HepG2 (cell line): ENCODE data around the gene ZNF213. TPM values are rescaled to one million over a fixed set of nuclear protein-coding genes. Genes with fewer than 3 reads are reported as not detected.

Experiments used
- CCDC6 ChIP-seq: sonication (generic); formaldehyde crosslinking; IDR thresholded peaks from 2 replicates; pipeline ENCODE4 v1.8.1; 2022; ENCODE audit warnings: mild to moderate bottlenecking, missing genetic modification reagents, moderate library complexity
- FOSL2 ChIP-seq: sonication (generic); formaldehyde crosslinking; IDR thresholded peaks from 2 replicates; pipeline ENCODE4 v1.4.0; 2020; ENCODE audit warnings: missing genetic modification reagents
- HNRNPUL1 ChIP-seq: fragments of 200-400 bp; formaldehyde crosslinking; IDR thresholded peaks from 2 replicates; pipeline ENCODE4 v1.6.1; 2017; ENCODE audit warnings: low read depth, mild to moderate bottlenecking, low read length, moderate library complexity
- KMT2B ChIP-seq: IDR thresholded peaks from 2 replicates; pipeline ENCODE4 v1.6.1; 2016; ENCODE audit warnings: missing genetic modification reagents, missing compliant biosample characterization
- MAZ ChIP-seq, 2 experiments: sonication (generic) in 1 of 2; formaldehyde crosslinking in 1 of 2; IDR thresholded peaks; 2 replicates each; pipeline versions ENCODE4 v1.5.0 to v1.6.1; 2012 to 2020; ENCODE audit warnings: low read depth in 2 of 2, mild to moderate bottlenecking in 2 of 2, borderline replicate concordance in 1 of 2, improper control_type of control experiment in 1 of 2, low read length in 1 of 2, missing genetic modification reagents in 1 of 2, moderate library complexity in 1 of 2
- MIXL1 ChIP-seq: IDR thresholded peaks from 2 replicates; pipeline ENCODE4 v1.6.1; 2016
- MTA3 ChIP-seq: sonication (generic); formaldehyde crosslinking; IDR thresholded peaks from 2 replicates; pipeline ENCODE4 v1.4.0; 2020; ENCODE audit warnings: missing genetic modification reagents
- POLR2G ChIP-seq: fragments of 200-400 bp; formaldehyde crosslinking; IDR thresholded peaks from 2 replicates; pipeline ENCODE4 v1.6.1; 2018; ENCODE audit warnings: mild to moderate bottlenecking, low read depth, low read length, moderate library complexity
- RBM39 ChIP-seq: fragments of 200-400 bp; formaldehyde crosslinking; IDR thresholded peaks from one replicate; pipeline ENCODE4 v1.6.1; 2018; ENCODE audit warnings: antibody characterized with exemption, mild to moderate bottlenecking, low read depth, low read length; ENCODE audit not compliant: poor library complexity, severe bottlenecking
- RXRB ChIP-seq: IDR thresholded peaks from 2 replicates; pipeline ENCODE4 v1.6.1; 2016; ENCODE audit warnings: borderline replicate concordance, missing genetic modification reagents, missing compliant biosample characterization
- TAF1 ChIP-seq: sonication (generic); formaldehyde crosslinking; IDR thresholded peaks from 2 replicates; pipeline ENCODE4 v1.4.0; 2020; ENCODE audit warnings: missing genetic modification reagents
- ZFP36L2 ChIP-seq: sonication (generic); formaldehyde crosslinking; IDR thresholded peaks from 2 replicates; pipeline ENCODE4 v1.4.0; 2020; ENCODE audit warnings: missing genetic modification reagents
- ZNF510 ChIP-seq: sonication (generic); formaldehyde crosslinking; IDR thresholded peaks from 2 replicates; pipeline ENCODE4 v1.4.0; 2020; ENCODE audit warnings: low read depth, mild to moderate bottlenecking, missing genetic modification reagents
- ZNF772 ChIP-seq: sonication (generic); formaldehyde crosslinking; IDR thresholded peaks from 2 replicates; pipeline ENCODE4 v1.5.0; 2020; ENCODE audit warnings: mild to moderate bottlenecking, missing genetic modification reagents
- polyA plus RNA-seq, 8 experiments: library from polyadenylated mRNA; depleted of rRNA in 3 of 8; stranded (reverse) in 7 of 8; unstranded in 1 of 8; fragments of >200 nt; fragmentation: Illumina TruSeq in 4 of 8; extraction: Trizol in 4 of 8; gene quantifications; 2 replicates each; pipeline versions ENCODE4 v1.2.1 to v1.2.3, GENCODE V29; 2011 to 2016; ENCODE audit warnings: low read depth in 4 of 8, missing spikeins in 1 of 8, mixed read lengths in 1 of 8; ENCODE audit not compliant: insufficient read depth in 1 of 8
- total RNA-seq, 5 experiments: library from RNA; depleted of rRNA; stranded (reverse); fragments of >200 nt; fragmentation: Illumina TruSeq; extraction: Trizol; gene quantifications; 2 replicates each; pipeline ENCODE4 v1.2.3, GENCODE V29; 2016; ENCODE audit warnings: low read depth in 1 of 5
- TF ChIP-seq, protein P1 (sequence below): sonication (generic); formaldehyde crosslinking; IDR thresholded peaks from 2 replicates; pipeline ENCODE4 v1.4.0; 2020; ENCODE audit warnings: missing genetic modification reagents, borderline replicate concordance
- TF ChIP-seq, protein P2 (sequence below): sonication (generic); formaldehyde crosslinking; IDR thresholded peaks from 2 replicates; pipeline ENCODE4 v1.8.0; 2022; ENCODE audit warnings: missing genetic modification reagents, low read depth, mild to moderate bottlenecking, borderline replicate concordance
- TF ChIP-seq, protein P3 (sequence below): sonication (generic); formaldehyde crosslinking; IDR thresholded peaks from 2 replicates; pipeline ENCODE4 v1.4.0; 2020; ENCODE audit warnings: missing genetic modification reagents
- TF ChIP-seq, protein P4 (sequence below): sonication (generic); formaldehyde crosslinking; IDR thresholded peaks from 2 replicates; pipeline ENCODE4 v1.4.0; 2020; ENCODE audit warnings: missing genetic modification reagents
- TF ChIP-seq, protein P5 (sequence below): sonication (generic); formaldehyde crosslinking; IDR thresholded peaks from 2 replicates; pipeline ENCODE4 v1.4.0; 2020; ENCODE audit warnings: low read depth, mild to moderate bottlenecking, missing genetic modification reagents

ZNF213 gene
- total and polyA plus RNA-seq, 2 of the 13 experiments (the other 11 are each of a cell fraction or from before 2014, with no cell fraction given), result 0.59 to 0.97 TPM

DNA sequence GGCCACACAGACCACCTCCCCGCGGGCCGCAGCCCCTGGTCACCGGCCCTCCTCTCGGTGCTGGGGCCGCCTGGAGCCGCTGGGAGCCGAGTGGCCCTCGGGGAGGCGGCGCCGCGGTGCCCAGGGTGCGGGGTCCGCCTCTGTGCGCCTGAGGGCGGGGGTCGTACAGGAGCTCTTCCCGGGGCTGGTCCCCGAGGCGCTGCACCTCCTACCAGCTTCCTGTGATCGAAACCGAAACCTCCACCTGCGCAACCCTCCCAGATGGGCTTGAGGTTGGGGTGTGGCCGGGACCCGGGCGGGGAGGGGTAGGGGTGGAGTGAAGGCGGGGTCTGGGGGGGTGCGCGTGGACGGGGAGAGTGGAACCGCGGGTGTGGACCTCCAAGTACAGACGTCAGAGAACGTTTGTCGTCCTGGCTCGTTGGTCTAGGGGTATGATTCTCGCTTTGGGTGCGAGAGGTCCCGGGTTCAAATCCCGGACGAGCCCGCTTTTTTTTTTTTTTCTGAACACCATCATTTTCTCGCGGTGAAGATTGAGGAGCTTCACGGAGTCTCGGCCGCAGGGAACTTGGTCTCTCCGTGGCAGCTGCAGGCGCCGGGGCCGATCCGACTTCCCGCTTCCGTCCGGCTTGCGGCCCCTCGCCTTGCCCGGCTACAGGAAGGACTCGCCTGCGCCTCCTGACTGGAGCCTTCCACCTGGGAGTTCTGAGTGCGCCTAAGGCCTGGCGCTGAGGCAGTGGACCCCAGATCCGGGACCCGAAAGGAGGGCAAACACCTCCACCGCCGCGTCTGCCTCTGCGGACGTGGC lies 23.9 kb downstream of the ZNF213 start (continued):
- TF ChIP-seq, protein P1, sequence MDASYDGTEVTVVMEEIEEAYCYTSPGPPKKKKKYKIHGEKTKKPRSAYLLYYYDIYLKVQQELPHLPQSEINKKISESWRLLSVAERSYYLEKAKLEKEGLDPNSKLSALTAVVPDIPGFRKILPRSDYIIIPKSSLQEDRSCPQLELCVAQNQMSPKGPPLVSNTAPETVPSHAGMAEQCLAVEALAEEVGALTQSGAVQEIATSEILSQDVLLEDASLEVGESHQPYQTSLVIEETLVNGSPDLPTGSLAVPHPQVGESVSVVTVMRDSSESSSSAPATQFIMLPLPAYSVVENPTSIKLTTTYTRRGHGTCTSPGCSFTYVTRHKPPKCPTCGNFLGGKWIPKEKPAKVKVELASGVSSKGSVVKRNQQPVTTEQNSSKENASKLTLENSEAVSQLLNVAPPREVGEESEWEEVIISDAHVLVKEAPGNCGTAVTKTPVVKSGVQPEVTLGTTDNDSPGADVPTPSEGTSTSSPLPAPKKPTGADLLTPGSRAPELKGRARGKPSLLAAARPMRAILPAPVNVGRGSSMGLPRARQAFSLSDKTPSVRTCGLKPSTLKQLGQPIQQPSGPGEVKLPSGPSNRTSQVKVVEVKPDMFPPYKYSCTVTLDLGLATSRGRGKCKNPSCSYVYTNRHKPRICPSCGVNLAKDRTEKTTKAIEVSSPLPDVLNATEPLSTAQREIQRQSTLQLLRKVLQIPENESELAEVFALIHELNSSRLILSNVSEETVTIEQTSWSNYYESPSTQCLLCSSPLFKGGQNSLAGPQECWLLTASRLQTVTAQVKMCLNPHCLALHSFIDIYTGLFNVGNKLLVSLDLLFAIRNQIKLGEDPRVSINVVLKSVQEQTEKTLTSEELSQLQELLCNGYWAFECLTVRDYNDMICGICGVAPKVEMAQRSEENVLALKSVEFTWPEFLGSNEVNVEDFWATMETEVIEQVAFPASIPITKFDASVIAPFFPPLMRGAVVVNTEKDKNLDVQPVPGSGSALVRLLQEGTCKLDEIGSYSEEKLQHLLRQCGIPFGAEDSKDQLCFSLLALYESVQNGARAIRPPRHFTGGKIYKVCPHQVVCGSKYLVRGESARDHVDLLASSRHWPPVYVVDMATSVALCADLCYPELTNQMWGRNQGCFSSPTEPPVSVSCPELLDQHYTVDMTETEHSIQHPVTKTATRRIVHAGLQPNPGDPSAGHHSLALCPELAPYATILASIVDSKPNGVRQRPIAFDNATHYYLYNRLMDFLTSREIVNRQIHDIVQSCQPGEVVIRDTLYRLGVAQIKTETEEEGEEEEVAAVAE (CRISPR knock-in tag), result no peak
- TF ChIP-seq, protein P2, sequence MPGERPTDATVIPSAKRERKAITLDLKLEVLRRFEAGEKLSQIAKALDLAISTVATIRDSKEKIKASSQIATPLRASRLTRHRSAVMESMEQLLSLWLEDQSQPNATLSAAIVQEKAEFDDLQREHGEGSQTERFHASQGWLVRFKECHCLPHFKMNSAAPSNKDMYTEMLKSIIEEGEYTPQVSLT (CRISPR knock-in tag), result no peak
- TF ChIP-seq, protein P3, sequence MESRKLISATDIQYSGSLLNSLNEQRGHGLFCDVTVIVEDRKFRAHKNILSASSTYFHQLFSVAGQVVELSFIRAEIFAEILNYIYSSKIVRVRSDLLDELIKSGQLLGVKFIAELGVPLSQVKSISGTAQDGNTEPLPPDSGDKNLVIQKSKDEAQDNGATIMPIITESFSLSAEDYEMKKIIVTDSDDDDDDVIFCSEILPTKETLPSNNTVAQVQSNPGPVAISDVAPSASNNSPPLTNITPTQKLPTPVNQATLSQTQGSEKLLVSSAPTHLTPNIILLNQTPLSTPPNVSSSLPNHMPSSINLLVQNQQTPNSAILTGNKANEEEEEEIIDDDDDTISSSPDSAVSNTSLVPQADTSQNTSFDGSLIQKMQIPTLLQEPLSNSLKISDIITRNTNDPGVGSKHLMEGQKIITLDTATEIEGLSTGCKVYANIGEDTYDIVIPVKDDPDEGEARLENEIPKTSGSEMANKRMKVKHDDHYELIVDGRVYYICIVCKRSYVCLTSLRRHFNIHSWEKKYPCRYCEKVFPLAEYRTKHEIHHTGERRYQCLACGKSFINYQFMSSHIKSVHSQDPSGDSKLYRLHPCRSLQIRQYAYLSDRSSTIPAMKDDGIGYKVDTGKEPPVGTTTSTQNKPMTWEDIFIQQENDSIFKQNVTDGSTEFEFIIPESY, result peak; percentile 81
- TF ChIP-seq TAF1 (CRISPR knock-in tag), result peak; percentile 56
- TF ChIP-seq CCDC6, result peak; percentile 76; the same call in 1 of the 2 replicates
- TF ChIP-seq ZNF510 (CRISPR knock-in tag), result no peak
- peak; percentile 84 for TF ChIP-seq MAZ (IDR thresholded peaks at IDR 0.05; ENCODE audit: borderline replicate concordance, low read depth, low read length)
- TF ChIP-seq MAZ (CRISPR knock-in tag; IDR thresholded peaks at IDR 0.05; ENCODE audit: low read depth), result peak; percentile 68
- peak; percentile 54; the same call in 1 of the 2 replicates for TF ChIP-seq POLR2G
- no peak for TF ChIP-seq FOSL2
- TF ChIP-seq MTA3 (CRISPR knock-in tag), result no peak
- peak; percentile 62 for TF ChIP-seq RBM39
- TF ChIP-seq KMT2B (CRISPR knock-in tag), result no peak; the same call in 1 of the 2 replicates
- TF ChIP-seq, protein P4, sequence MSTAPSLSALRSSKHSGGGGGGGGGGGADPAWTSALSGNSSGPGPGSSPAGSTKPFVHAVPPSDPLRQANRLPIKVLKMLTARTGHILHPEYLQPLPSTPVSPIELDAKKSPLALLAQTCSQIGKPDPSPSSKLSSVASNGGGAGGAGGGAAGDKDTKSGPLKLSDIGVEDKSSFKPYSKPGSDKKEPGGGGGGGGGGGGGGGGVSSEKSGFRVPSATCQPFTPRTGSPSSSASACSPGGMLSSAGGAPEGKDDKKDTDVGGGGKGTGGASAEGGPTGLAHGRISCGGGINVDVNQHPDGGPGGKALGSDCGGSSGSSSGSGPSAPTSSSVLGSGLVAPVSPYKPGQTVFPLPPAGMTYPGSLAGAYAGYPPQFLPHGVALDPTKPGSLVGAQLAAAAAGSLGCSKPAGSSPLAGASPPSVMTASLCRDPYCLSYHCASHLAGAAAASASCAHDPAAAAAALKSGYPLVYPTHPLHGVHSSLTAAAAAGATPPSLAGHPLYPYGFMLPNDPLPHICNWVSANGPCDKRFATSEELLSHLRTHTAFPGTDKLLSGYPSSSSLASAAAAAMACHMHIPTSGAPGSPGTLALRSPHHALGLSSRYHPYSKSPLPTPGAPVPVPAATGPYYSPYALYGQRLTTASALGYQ (CRISPR knock-in tag), result no peak
- 0 out of 2 replicates have a peak, but pooled peaks have one; percentile 30 for TF ChIP-seq ZNF772 (CRISPR knock-in tag)
- 0 out of 2 replicates have a peak, but pooled peaks have one; percentile 18 for TF ChIP-seq RXRB
- TF ChIP-seq HNRNPUL1, result no peak
- TF ChIP-seq MIXL1 (CRISPR knock-in tag), result peak; percentile 38; the same call in 1 of the 2 replicates
- TF ChIP-seq ZFP36L2, result no peak
- TF ChIP-seq, protein P5, sequence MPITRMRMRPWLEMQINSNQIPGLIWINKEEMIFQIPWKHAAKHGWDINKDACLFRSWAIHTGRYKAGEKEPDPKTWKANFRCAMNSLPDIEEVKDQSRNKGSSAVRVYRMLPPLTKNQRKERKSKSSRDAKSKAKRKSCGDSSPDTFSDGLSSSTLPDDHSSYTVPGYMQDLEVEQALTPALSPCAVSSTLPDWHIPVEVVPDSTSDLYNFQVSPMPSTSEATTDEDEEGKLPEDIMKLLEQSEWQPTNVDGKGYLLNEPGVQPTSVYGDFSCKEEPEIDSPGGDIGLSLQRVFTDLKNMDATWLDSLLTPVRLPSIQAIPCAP (CRISPR knock-in tag), result peak; percentile 90; the same call in 1 of the 2 replicates
